Skeletal muscle satellite cell (primary cell): ENCODE data around the gene SALL1. TPM values are rescaled to one million over a fixed set of nuclear protein-coding genes. Genes with fewer than 3 reads are reported as not detected.
A peak's percentile ranks its signal among the peaks of the same experiment; 100 is the strongest.

ENCODE experiments used
- H3K27me3 ChIP-seq: 2 replicates; pipeline ENCODE4 v1.7.0; 2013; ENCODE audit warnings: low read length; ENCODE audit not compliant: control insufficient read depth, insufficient read depth
- H3K36me3 ChIP-seq: 2 replicates; pipeline ENCODE4 v1.7.0; 2013; ENCODE audit warnings: mild to moderate bottlenecking, control low read depth, low read length; ENCODE audit not compliant: insufficient read depth
- H3K4me1 ChIP-seq: 2 replicates; pipeline ENCODE4 v1.7.0; 2013; ENCODE audit warnings: low read length; ENCODE audit not compliant: control insufficient read depth, insufficient read depth
- H3K4me2 ChIP-seq: 2 replicates; pipeline ENCODE4 v1.7.0; 2013; ENCODE audit warnings: mild to moderate bottlenecking, low read length
- H3K4me3 ChIP-seq: 2 replicates; pipeline ENCODE4 v1.7.0; 2013; ENCODE audit warnings: low read length
- H3K9ac ChIP-seq: 2 replicates; pipeline ENCODE4 v1.7.0; 2013; ENCODE audit warnings: mild to moderate bottlenecking, low read depth, low read length, moderate library complexity
- H3K9me3 ChIP-seq: replicated peaks from 2 replicates; pipeline ENCODE4 v1.7.0; 2013; ENCODE audit warnings: mild to moderate bottlenecking, control low read depth, low read length
- total RNA-seq: library from RNA; depleted of rRNA; stranded (reverse); fragments of >200 nt; gene quantifications from 2 replicates; pipeline ENCODE4 v1.2.3, GENCODE V29; 2012; rRNA removed

SALL1 gene
- total RNA-seq: 0.66 and 1.8 TPM in 2 replicates

GRCh38 chr16:51150888-51151320 lies at the start of gene SALL1:
TSS of gene SALL1 (minus strand) at chr16:51151270. CDS start at chr16:51151241, 29 bp downstream.
- Histone ChIP-seq H3K9me3 (peaks cover 3% of the 10 kb centered on the region), H3K4me1 (no peaks in the 10 kb centered on the region), H3K4me2 (peak within 1 kb of the TSS; percentile 82), H3K36me3 (no peaks in the 10 kb centered on the region), H3K27me3 (peaks cover 58% of the 10 kb centered on the region), H3K4me3 (peak within 1 kb of the TSS; percentile 59), H3K9ac (no peak within 1 kb of the TSS)

GRCh38 chr16:51200793-51201192 lies 49.7 kb upstream of the SALL1 start:
- Histone ChIP-seq H3K9me3 (peaks cover 8% of the 10 kb centered on the region), H3K36me3 (no peaks in the 10 kb centered on the region), H3K9ac (no peak overlapping the region), H3K4me2 (no peak overlapping the region), H3K4me1 (no peaks in the 10 kb centered on the region), H3K27me3 (no peaks in the 10 kb centered on the region), H3K4me3 (no peak overlapping the region)

- Histone ChIP-seq H3K4me1 (no peaks in the 10 kb centered on the region), H3K9me3 (peaks cover 7% of the 10 kb centered on the region), H3K27me3 (no peaks in the 10 kb centered on the region), H3K4me2 (no peak overlapping the region), H3K36me3 (no peaks in the 10 kb centered on the region), H3K4me3 (no peak overlapping the region), H3K9ac (no peak overlapping the region)
Measured at GRCh38 chr16:51197953-51198748, 47.1 kb upstream of the SALL1 start.

- no peaks in the 10 kb centered on the region for H3K9me3 ChIP-seq
- no peak overlapping the region for H3K4me3 ChIP-seq
- no peak overlapping the region for H3K9ac ChIP-seq
- H3K4me1 ChIP-seq: no peaks in the 10 kb centered on the region
- no peak overlapping the region for H3K4me2 ChIP-seq
- no peaks in the 10 kb centered on the region for H3K36me3 ChIP-seq
- no peaks in the 10 kb centered on the region for H3K27me3 ChIP-seq
Measured at GRCh38 chr16:51193879-51194278, 42.8 kb upstream of the SALL1 start.

GRCh38 chr16:51184702-51185433 lies 33.8 kb upstream of the SALL1 start:
- Histone ChIP-seq H3K9ac (no peak overlapping the region), H3K36me3 (no peaks in the 10 kb centered on the region), H3K4me1 (no peaks in the 10 kb centered on the region), H3K4me2 (no peak overlapping the region), H3K27me3 (no peaks in the 10 kb centered on the region), H3K4me3 (no peak overlapping the region), H3K9me3 (no peaks in the 10 kb centered on the region)

- H3K9me3 ChIP-seq: no peaks in the 10 kb centered on the region
- H3K9ac ChIP-seq: no peak overlapping the region
- no peak overlapping the region for H3K4me2 ChIP-seq
- no peaks in the 10 kb centered on the region for H3K27me3 ChIP-seq
- H3K4me3 ChIP-seq: no peak overlapping the region
- no peaks in the 10 kb centered on the region for H3K4me1 ChIP-seq
- no peaks in the 10 kb centered on the region for H3K36me3 ChIP-seq
Measured at GRCh38 chr16:51181503-51181811, 30.4 kb upstream of the SALL1 start.

- Histone ChIP-seq H3K36me3 (no peaks in the 10 kb centered on the region), H3K9ac (no peak overlapping the region), H3K4me1 (no peaks in the 10 kb centered on the region), H3K4me3 (no peak overlapping the region), H3K4me2 (no peak overlapping the region), H3K9me3 (no peaks in the 10 kb centered on the region), H3K27me3 (no peaks in the 10 kb centered on the region)
Measured at GRCh38 chr16:51180719-51181502, 29.8 kb upstream of the SALL1 start.

- H3K27me3 ChIP-seq: no peaks in the 10 kb centered on the region
- no peak overlapping the region for H3K4me3 ChIP-seq
- H3K36me3 ChIP-seq: no peaks in the 10 kb centered on the region
- no peaks in the 10 kb centered on the region for H3K4me1 ChIP-seq
- no peaks in the 10 kb centered on the region for H3K9me3 ChIP-seq
- no peak overlapping the region for H3K4me2 ChIP-seq
- no peak overlapping the region for H3K9ac ChIP-seq
Measured at GRCh38 chr16:51175081-51175480, 24.0 kb upstream of the SALL1 start.

GRCh38 chr16:51172368-51172767 lies 21.3 kb upstream of the SALL1 start:
- H3K9me3 ChIP-seq: no peaks in the 10 kb centered on the region
- no peak overlapping the region for H3K4me2 ChIP-seq
- no peak overlapping the region for H3K4me3 ChIP-seq
- H3K9ac ChIP-seq: no peak overlapping the region
- H3K27me3 ChIP-seq: no peaks in the 10 kb centered on the region
- H3K4me1 ChIP-seq: no peaks in the 10 kb centered on the region
- no peaks in the 10 kb centered on the region for H3K36me3 ChIP-seq

- Histone ChIP-seq H3K4me2 (no peak overlapping the region), H3K9me3 (no peaks in the 10 kb centered on the region), H3K4me1 (no peaks in the 10 kb centered on the region), H3K27me3 (no peaks in the 10 kb centered on the region), H3K36me3 (no peaks in the 10 kb centered on the region), H3K9ac (no peak overlapping the region), H3K4me3 (no peak overlapping the region)
Measured at GRCh38 chr16:51168755-51169154, 17.7 kb upstream of the SALL1 start.

- H3K27me3 ChIP-seq: no peaks in the 10 kb centered on the region
- H3K4me3 ChIP-seq: no peak overlapping the region
- no peaks in the 10 kb centered on the region for H3K9me3 ChIP-seq
- H3K4me2 ChIP-seq: no peak overlapping the region
- H3K36me3 ChIP-seq: no peaks in the 10 kb centered on the region
- no peaks in the 10 kb centered on the region for H3K4me1 ChIP-seq
- H3K9ac ChIP-seq: no peak overlapping the region
Measured at GRCh38 chr16:51167170-51167895, 16.3 kb upstream of the SALL1 start.
